ENCODE data around the gene KRTAP5-8. TPM values are rescaled to one million over a fixed set of nuclear protein-coding genes. Genes with fewer than 3 reads are reported as not detected.
A peak's percentile ranks its signal among the peaks of the same experiment; 100 is the strongest.

Gene KRTAP5-8
- total and polyA plus RNA-seq, 2 of the 4 experiments (the other 2 are of a cell fraction), result 0.07 TPM; not detected in 1

DNA sequence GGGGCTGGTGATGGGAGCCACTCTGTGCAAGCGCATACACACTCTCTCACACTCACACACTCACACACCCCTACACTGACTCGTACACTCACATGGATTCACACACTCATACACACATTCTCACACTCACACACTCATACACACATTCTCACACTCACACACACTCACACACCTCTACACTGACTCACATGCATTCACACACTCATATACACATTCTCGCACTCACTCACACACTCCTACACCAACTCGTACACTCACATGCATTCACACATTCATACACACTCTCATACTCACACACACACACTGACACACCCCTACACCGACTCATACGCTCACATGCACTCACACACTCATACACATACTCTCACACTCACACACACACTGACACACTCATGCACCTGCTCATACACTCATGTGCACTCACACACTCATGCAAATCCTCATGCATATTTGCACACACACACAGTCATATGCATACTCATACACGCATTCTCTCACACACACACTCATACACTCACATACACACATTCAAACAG, 39.7 kb downstream of the KRTAP5-8 start:
- Histone ChIP-seq H2AK5ac (ENCODE audit: low read depth, low read length) (no peak overlapping the region), H3K4me1 (ENCODE audit: control insufficient read depth, insufficient read depth, low read length) (no peaks in the 10 kb centered on the region), H2BK20ac (ENCODE audit: low read depth, low read length) (no peak overlapping the region), H3K23ac (ENCODE audit: low read depth, low read length) (no peak overlapping the region), H2AFZ (replicated peaks; ENCODE audit: low read length, poor library complexity) (no peak overlapping the region), H3K27ac (ENCODE audit: insufficient read depth, low read length) (no peak overlapping the region), H4K8ac (ENCODE audit: low read depth in 2 of 2, low read length in 2 of 2) (no peak overlapping the region), H3K4me3 (ENCODE audit: insufficient read depth, low read depth, low read length) (no peak overlapping the region), H4K5ac (ENCODE audit: low read depth, low read length) (no peak overlapping the region), H3K9me1 (ENCODE audit: insufficient read depth, low read length) (no peaks in the 10 kb centered on the region), H3K27me3 (ENCODE audit: control insufficient read depth, insufficient read depth, low read length) (peaks cover 27% of the 10 kb centered on the region), H4K20me1 (ENCODE audit: insufficient read depth, low read length) (no peaks in the 10 kb centered on the region), H3K36me3 (ENCODE audit: control insufficient read depth, insufficient read depth, low read length) (no peaks in the 10 kb centered on the region), H3K9ac (ENCODE audit: low read depth, low read length) (no peak overlapping the region), H3K56ac (ENCODE audit: extremely low read depth, insufficient read depth, low read length) (no peak overlapping the region), H2BK120ac (ENCODE audit: low read depth, low read length) (no peak overlapping the region), H2BK5ac (ENCODE audit: low read depth, low read length, poor library complexity, severe bottlenecking) (peak overlapping the region; percentile 33), H3K9me3 (ENCODE audit: control insufficient read depth, insufficient read depth, low read length) (no peaks in the 10 kb centered on the region), H4K91ac (ENCODE audit: insufficient read depth, low read depth, low read length) (no peak overlapping the region), H2AK9ac (replicated peaks; ENCODE audit: low read depth, low read length, poor library complexity) (no peak overlapping the region), H3K14ac (replicated peaks; ENCODE audit: low read depth, low read length) (no peak overlapping the region), H2BK15ac (ENCODE audit: low read depth, low read length) (no peak overlapping the region), H3K4ac (ENCODE audit: low read depth, low read length) (no peak overlapping the region), H3K4me2 (ENCODE audit: low read depth, low read length) (no peak overlapping the region), H3K18ac (ENCODE audit: low read depth, low read length) (no peak overlapping the region), H3K79me1 (ENCODE audit: low read depth in 1 of 2, low read length in 2 of 2) (no peaks in the 10 kb centered on the region)
- in situ Hi-C loops (cut with MboI; ENCODE audit: low sequenced_read_pairs) (no loop called here), dilution Hi-C loops (cut with HindIII; ENCODE audit: low sequenced_read_pairs, unreplicated experiment) (no loop called here), intact Hi-C loops (cut with micrococcal nuclease) (no loop called here)
- no TSS peak for BruUV-seq (replicated peaks)
- ATAC-seq (ENCODE audit: low read depth), result no peak
- CTCF ChIA-PET, result no interaction called here
- TF ChIP-seq CHD1 (IDR thresholded peaks at IDR 0.05; ENCODE audit: low read depth, low read length) (no peak), SMC3 (IDR thresholded peaks at IDR 0.05; ENCODE audit: low read depth, low read length) (no peak), RCOR1 (IDR thresholded peaks at IDR 0.05; ENCODE audit: insufficient replicate concordance, low read length) (no peak), ELK1 (IDR thresholded peaks at IDR 0.05; ENCODE audit: borderline replicate concordance, low read depth, low read length) (no peak), CTCF (conservative IDR thresholded peaks at IDR 0.05; ENCODE audit: low read depth, low read length) (no peak), FOS (IDR thresholded peaks at IDR 0.05; ENCODE audit: low read depth, low read length) (no peak), POLR2A (IDR thresholded peaks at IDR 0.05; ENCODE audit: low read depth, low read length) (no peak), MXI1 (IDR thresholded peaks at IDR 0.05; ENCODE audit: borderline replicate concordance, low read depth, low read length) (no peak), MAFK (IDR thresholded peaks at IDR 0.05; ENCODE audit: low read depth, low read length) (no peak), MAZ (IDR thresholded peaks at IDR 0.05; ENCODE audit: borderline replicate concordance, low read depth, low read length) (no peak), BHLHE40 (IDR thresholded peaks at IDR 0.05; ENCODE audit: low read depth, low read length) (no peak), RFX5 (IDR thresholded peaks at IDR 0.05; ENCODE audit: low read depth, low read length) (no peak), RAD21 (IDR thresholded peaks at IDR 0.05; ENCODE audit: low read length) (no peak)
- TF ChIP-seq, protein P1, sequence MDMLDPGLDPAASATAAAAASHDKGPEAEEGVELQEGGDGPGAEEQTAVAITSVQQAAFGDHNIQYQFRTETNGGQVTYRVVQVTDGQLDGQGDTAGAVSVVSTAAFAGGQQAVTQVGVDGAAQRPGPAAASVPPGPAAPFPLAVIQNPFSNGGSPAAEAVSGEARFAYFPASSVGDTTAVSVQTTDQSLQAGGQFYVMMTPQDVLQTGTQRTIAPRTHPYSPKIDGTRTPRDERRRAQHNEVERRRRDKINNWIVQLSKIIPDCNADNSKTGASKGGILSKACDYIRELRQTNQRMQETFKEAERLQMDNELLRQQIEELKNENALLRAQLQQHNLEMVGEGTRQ (IDR thresholded peaks at IDR 0.05; ENCODE audit: low read depth, low read length), result no peak
- DNase-seq, result no peak
- POLR2A ChIA-PET (ENCODE audit: unreplicated experiment), result no interaction called here
- WGBS, 2 experiments (ENCODE audit: extremely low coverage in 2 of 2, insufficient read length in 1 of 2), result 72 to 100% methylated on average over 2 to 6 of the region's 7 CpGs
